Loucy (cell line): ENCODE data around the gene ST3GAL3.

Experiments used
- CTCF ChIP-seq: fragments of 200-600 bp; sonication (generic); conservative IDR thresholded peaks from 2 replicates; pipeline ENCODE4 v1.5.1; 2014; ENCODE audit warnings: mild to moderate bottlenecking, antibody characterized with exemption, low read length
- EZH2phosphoT487 ChIP-seq: fragments of 200-600 bp; IDR thresholded peaks from 2 replicates; pipeline ENCODE4 v1.6.1; 2018; ENCODE audit warnings: antibody characterized with exemption, mild to moderate bottlenecking, moderate library complexity, borderline replicate concordance

DNA sequence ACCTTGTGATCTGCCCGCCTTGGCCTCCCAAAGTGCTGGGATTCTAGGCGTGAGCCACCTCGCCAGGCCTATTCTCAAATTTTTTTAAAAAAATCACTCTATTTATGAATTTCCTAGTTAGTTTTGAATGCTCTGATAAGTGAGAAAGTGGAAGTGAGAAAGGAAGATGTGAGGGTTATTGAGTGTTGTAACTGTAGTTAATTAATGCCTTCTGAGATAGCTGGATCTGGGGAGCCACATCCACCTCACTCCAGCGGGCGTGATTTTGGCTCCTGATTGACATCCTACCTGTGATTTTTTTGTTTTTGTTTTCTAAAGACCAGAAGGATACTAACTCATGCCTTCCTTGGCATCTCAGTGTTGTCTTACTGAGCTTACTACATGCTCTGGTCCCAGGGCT is 65.6 kb downstream of the ST3GAL3 start:
- no peak for TF ChIP-seq CTCF
- TF ChIP-seq EZH2phosphoT487 = no peak
